CD4-positive, alpha-beta T cell treated with Interleukin-6 at 100 ng/mL for 8 hours (primary cell): Measurements from ENCODE around the gene SLC35C1.

Source experiments
- DNase-seq: peaks from one replicate; pipeline ENCODE4 v3.0.0-alpha.2; 2020; ENCODE audit warnings: mixed read lengths, low spot score

Gene SLC35C1

GRCh38 chr11:45804761-45805304, at the start of gene SLC35C1:
TSS of gene SLC35C1 (plus strand) at chr11:45805149. CDS start at chr11:45805802, 653 bp downstream.
- peak; percentile 95 for DNase-seq

GRCh38 chr11:45755281-45755859, 49.6 kb upstream of the SLC35C1 start:
- DNase-seq = no peak

GRCh38 chr11:45756384-45757010, 48.5 kb upstream of the SLC35C1 start:
- DNase-seq = no peak

GRCh38 chr11:45757672-45758071, 47.3 kb upstream of the SLC35C1 start:
- no peak for DNase-seq

GRCh38 chr11:45761659-45762058, 43.3 kb upstream of the SLC35C1 start:
- no peak for DNase-seq

GRCh38 chr11:45765107-45765668, 39.8 kb upstream of the SLC35C1 start:
- no peak for DNase-seq

GRCh38 chr11:45765836-45766235, 39.1 kb upstream of the SLC35C1 start:
- no peak for DNase-seq

GRCh38 chr11:45766469-45766868, 38.5 kb upstream of the SLC35C1 start:
- DNase-seq = no peak

GRCh38 chr11:45768486-45768885, 36.5 kb upstream of the SLC35C1 start:
- DNase-seq = no peak

GRCh38 chr11:45769960-45770359, 35.0 kb upstream of the SLC35C1 start:
- DNase-seq = no peak

GRCh38 chr11:45771193-45771565, 33.8 kb upstream of the SLC35C1 start:
- peak; percentile 57 for DNase-seq

GRCh38 chr11:45771566-45772448, 33.1 kb upstream of the SLC35C1 start:
- DNase-seq = peak; percentile 74

GRCh38 chr11:45772449-45772774, 32.5 kb upstream of the SLC35C1 start:
- DNase-seq = no peak

- no peak for DNase-seq
These were observed 31.8 kb upstream of the SLC35C1 start for GRCh38 chr11:45772986-45773785.

- no peak for DNase-seq
These were observed 30.9 kb upstream of the SLC35C1 start for GRCh38 chr11:45773786-45774655.

GRCh38 chr11:45774786-45775185, 30.2 kb upstream of the SLC35C1 start:
- no peak for DNase-seq

GRCh38 chr11:45777127-45777969, 27.6 kb upstream of the SLC35C1 start:
- DNase-seq = no peak

GRCh38 chr11:45778341-45778740, 26.6 kb upstream of the SLC35C1 start:
- no peak for DNase-seq

GRCh38 chr11:45779602-45780001, 25.3 kb upstream of the SLC35C1 start:
- DNase-seq = no peak

- no peak for DNase-seq
These were observed 18.7 kb upstream of the SLC35C1 start for GRCh38 chr11:45786272-45786671.
